Measurements from ENCODE around the gene TNIP3. TPM values are rescaled to one million over a fixed set of nuclear protein-coding genes. Genes with fewer than 3 reads are reported as not detected.

Gene TNIP3
- total and polyA plus RNA-seq, 9 of the 15 experiments (the other 6 are each of a cell fraction or from before 2014, with no cell fraction given): 0.14 TPM; not detected in 8

DNA sequence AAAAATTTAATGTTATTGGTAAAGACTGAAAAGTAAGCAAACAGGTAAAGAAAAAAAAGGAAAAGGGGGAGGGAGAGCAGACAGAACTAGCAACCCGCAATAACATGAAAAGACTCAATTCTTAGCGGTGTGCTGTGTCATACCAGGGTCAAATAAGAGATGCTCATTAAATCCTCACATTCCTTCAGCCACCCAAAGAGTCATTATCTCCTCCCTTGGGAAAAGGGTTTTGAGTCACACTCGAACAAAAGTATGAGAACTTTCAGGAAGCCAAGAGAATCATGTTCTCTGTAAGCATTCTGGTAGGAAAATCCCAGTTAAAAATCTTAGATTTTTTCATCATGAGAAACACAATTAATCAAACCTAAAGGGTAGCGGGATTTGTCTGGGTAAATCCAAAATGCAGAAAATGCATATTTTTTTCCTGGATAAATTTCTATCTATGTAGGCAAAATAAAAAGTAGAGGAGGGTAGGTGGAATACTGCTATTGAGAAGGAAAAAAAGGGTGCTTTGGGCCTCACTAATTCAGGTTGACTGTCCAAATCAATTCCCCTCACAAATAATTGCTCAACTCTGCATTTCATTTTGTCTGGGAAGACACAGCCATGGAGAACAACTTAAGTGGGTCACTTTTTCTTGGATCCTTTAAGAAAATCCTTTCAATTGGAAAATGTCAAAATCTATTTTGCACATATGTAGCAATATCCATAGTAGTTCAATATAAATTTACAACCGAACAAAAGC lies 23.2 kb downstream of the TNIP3 start:
- in situ Hi-C loops (cut with MboI): no loop called here
- H3K4me3 ChIP-seq: no peak overlapping the region
- ChIA-PET POLR2A (no interaction called here), CTCF (ENCODE audit: low intra/inter-chr PET ratio) (no interaction called here)
- H3K79me2 ChIP-seq (ENCODE audit: control insufficient read depth, insufficient read depth, low read length): no peaks in the 10 kb centered on the region
- no peaks in the 10 kb centered on the region for H3K9me3 ChIP-seq (replicated peaks; ENCODE audit: control insufficient read depth, insufficient read depth, low read depth, low read length)
- H2AFZ ChIP-seq (ENCODE audit: low read depth, low read length): no peak overlapping the region
- ATAC-seq (no peak), FAIRE-seq (no peak), DNase-seq (ENCODE audit: extremely low read depth in 1 of 4, low spot score in 3 of 4) (no peak)
- TF ChIP-seq, protein P1, sequence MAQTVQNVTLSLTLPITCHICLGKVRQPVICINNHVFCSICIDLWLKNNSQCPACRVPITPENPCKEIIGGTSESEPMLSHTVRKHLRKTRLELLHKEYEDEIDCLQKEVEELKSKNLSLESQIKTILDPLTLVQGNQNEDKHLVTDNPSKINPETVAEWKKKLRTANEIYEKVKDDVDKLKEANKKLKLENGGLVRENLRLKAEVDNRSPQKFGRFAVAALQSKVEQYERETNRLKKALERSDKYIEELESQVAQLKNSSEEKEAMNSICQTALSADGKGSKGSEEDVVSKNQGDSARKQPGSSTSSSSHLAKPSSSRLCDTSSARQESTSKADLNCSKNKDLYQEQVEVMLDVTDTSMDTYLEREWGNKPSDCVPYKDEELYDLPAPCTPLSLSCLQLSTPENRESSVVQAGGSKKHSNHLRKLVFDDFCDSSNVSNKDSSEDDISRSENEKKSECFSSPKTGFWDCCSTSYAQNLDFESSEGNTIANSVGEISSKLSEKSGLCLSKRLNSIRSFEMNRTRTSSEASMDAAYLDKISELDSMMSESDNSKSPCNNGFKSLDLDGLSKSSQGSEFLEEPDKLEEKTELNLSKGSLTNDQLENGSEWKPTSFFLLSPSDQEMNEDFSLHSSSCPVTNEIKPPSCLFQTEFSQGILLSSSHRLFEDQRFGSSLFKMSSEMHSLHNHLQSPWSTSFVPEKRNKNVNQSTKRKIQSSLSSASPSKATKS (CRISPR knock-in tag; IDR thresholded peaks at IDR 0.05): no peak
- no peak for TF ChIP-seq FOXA3 (CRISPR knock-in tag; conservative IDR thresholded peaks at IDR 0.05 in 1 of 2, IDR thresholded peaks at IDR 0.05 in 1 of 2)
- H3K27ac ChIP-seq (ENCODE audit: extremely low read depth, low read depth, low read length): no peak overlapping the region
- H3K9ac ChIP-seq (ENCODE audit: insufficient read depth in 1 of 2, low read depth in 2 of 2, low read length in 2 of 2): no peak overlapping the region
- no peaks in the 10 kb centered on the region for H3K4me1 ChIP-seq (replicated peaks in 1 of 2; ENCODE audit: control insufficient read depth in 2 of 2, insufficient read depth in 2 of 2, low read length in 2 of 2)
- no peak overlapping the region for H3K4me2 ChIP-seq (ENCODE audit: insufficient read depth, low read length)
- no peaks in the 10 kb centered on the region for H4K20me1 ChIP-seq (replicated peaks; ENCODE audit: control insufficient read depth, insufficient read depth, low read length)
- intact Hi-C loops (cut with micrococcal nuclease): no loop called here
- H3K36me3 ChIP-seq (ENCODE audit: control insufficient read depth, insufficient read depth, low read length): no peaks in the 10 kb centered on the region
- BruUV-seq (replicated peaks): no TSS peak
- H3K27me3 ChIP-seq (ENCODE audit: control insufficient read depth in 2 of 2, insufficient read depth in 2 of 2, low read length in 2 of 2): no peaks in the 10 kb centered on the region
- 0% methylated on average over 5 of the region's 5 CpGs for WGBS (ENCODE audit: insufficient coverage, low coverage, missing lambda C conversion rate)
- no peaks in the 10 kb centered on the region for H3K9me1 ChIP-seq (ENCODE audit: control insufficient read depth, insufficient read depth, low read length)

Measured in K562 (cell line).